GM19324 (cell line): ENCODE results near the gene SETSIP.
A peak's percentile ranks its signal among the peaks of the same experiment; 100 is the strongest.
"Not testable (repeated sequence)": the region's sequence is repeated elsewhere in the genome, so short reads cannot be mapped to it uniquely, and the experiment has no call there.

Experiments used
- ATAC-seq: cut with Tn5 transposase; IDR thresholded peaks from one replicate; pipeline ENCODE4 v1.9.1; 2021; ENCODE audit warnings: mild to moderate bottlenecking, moderate library complexity; ENCODE audit not compliant: unreplicated experiment, low FRiP score

SETSIP gene, protein sequence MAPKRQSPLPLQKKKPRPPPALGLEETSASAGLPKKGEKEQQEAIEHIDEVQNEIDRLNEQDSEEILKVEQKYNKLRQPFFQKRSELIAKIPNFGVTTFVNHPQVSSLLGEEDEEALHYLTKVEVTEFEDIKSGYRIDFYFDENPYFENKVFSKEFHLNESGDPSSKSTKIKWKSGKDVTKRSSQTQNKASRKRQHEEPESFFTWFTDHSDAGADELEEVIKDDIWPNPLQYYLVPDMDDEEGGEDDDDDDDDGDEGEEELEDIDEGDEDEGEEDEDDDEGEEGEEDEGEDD

DNA sequence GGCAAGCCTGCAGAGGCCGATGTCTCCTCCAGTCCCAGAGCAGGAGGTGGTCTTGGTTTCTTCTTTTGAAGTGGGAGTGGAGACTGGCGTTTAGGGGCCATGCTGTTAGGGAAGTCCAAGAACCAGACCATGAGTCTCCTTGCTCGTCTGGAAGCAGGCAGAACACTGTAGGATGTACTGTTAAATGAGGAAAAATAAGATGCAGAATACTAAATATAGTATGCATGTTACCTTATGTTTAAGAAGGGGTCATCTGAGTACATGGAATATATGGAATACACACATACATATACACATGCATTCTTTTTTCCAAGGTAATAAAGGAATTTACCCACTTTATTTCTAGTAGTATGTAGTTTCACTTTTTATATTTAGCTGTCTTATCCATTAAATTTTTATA lies at the start of gene SETSIP:
SETSIP (minus strand) TSS at position 101 of the 400 bp plus-strand sequence; CDS start at position 101, 0 bp downstream.
- ATAC-seq: no peak

DNA sequence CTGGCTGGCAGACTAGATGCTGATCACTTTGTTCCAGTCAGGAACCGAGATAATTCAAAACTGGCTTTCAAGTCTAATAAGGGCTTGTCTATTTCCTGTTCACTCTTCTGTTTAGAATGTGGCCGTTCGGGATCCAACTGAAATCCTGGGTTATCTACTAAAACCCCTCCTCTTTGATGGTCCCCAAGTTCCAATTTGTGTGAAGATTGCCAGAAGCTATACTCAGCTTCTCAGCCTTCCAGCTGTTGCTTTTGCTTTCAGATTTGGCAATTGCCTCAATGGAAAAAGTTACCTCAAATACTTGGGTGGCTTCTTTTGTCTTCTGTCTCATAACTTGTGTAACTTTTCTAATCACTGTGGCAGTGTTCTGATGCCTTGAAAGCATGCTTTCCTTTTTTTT lies 48.7 kb upstream of the SETSIP start:
- ATAC-seq: no peak

DNA sequence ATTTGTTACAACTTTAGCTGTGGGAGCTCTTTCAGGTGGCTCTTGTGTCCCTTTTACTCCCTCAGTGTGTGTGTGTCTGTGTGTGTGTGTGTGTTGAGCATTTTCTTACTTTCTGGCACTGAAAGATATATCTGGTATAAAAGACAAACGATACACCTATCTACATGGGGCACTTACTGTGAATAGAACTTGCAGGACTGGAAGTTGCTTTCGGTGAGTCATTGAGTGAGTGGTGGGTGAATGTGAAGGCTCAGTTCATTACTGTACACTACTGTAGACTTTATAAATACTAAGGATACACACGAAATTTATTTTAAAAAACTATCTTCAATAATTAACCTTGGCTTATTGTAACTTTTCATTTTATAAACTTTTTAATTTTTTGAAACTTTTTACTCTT lies 43.6 kb upstream of the SETSIP start:
- ATAC-seq: no peak

DNA sequence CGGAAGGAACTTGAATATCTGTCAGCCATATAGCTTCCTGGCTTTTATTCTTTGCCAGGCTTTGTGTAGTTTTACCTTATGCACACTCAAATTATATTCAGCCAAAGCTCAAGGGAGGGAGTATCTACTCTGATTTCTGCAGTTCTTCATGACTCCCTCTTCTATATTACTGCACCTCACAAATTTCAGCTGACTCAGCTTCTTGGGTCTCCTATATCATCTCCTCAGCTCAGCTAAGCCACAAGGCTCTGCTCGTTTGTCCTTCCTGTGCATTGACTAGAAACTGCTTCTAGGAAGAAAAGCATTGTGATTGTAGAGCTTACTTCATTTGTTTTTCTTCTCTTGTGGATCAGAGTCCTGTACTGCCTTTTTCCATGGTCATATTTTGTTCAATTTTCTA lies 42.3 kb upstream of the SETSIP start:
- ATAC-seq: no peak

DNA sequence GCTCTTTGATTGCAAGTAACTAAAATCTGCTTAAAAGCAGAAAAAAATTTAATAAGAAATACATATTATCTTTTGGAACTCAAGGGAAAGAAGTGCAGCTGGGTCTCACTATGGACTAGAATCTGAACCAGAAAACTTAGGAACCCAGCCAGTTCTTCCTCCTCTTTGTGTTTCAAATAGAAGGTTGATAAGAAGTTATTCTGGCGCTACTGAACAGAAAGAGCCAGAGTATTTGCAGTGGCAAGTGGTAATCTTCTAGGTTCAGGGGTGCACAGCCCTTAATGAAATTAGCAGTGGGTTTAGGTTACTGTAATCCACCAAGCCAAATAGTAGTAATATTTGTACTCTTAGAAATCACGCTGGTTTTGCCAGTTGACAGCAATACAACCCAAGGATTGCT lies 33.4 kb upstream of the SETSIP start:
- no peak for ATAC-seq

DNA sequence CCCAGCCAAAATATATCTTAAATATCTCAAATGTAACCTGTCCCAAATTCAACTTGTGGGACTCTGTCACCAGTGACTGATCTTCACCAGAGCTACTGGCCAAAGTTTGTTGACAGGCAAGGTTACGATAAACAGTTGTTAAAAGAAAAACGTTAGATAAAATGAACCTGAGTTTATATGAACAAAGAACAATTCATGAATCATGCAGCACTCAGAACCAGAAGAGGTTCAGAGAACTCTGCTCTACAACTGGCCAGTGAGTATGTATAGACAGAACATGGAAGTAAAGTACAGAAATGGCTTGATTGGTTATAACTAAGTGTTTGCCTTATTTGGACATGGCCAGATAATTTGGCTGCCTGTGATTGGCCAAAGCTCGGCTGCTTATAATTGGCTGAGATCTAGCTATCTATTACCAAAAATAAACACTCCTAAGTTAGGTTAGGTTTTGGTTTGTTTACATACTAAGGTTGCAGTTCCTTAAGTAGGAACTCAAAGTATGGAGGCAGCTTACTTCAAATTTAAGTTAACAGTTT lies 30.4 kb upstream of the SETSIP start:
- no peak for ATAC-seq

DNA sequence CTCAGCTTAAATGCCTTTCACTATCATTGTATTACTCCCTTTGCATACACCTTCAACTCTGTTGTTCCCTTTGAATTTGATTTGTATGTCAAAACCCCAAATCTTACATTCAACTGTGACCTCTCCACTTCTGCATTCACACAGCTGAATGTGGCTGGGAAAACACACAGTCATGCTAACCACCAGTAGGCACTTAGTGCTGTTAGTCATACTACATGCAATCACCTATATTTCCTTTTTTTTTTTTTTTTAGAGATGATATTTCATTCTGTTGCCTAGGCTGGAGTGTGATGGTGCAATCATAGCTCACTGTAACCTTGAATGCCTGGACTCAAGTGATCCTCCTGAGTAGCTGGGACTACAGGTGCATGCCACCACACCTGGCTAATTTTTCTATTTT lies 21.1 kb upstream of the SETSIP start:
- no peak for ATAC-seq

DNA sequence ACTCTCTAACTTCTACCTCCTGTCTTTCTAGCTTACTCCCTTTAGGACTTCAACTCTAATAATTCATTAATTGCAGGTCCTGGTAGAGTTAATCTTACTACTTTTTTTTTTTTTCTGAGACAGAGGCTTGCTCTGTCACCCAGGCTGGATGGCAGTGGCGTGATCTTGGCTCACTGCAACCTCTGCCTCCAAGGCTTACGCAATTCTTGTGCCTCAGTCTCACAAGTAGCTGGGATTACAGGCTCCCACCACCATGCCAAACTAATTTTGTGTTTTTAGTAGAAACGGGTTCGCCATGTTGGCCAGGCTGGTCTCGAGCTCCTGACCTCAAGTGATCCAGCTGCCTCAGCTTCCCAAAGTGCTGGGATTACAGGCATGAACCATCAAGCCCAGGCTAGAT lies 20.7 kb upstream of the SETSIP start:
- ATAC-seq: no peak

DNA sequence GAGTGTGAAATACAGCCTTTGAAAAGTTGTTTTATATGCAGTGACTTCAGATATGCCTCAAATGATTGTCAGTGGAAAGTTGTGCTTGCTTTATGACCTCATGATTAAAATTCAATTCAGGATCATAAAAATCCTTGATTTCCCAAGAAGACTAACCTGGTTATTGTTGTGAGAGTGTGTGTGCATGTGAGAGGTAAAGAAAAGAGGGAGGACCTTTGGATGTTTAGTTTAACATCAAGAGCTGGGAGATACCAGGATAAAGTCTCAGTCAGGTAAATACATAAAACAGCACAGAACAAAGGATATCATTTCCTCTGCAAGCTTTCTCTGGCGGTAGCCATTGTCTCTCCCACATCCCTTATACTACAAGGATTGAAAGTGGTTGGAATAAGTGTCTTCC lies 19.4 kb upstream of the SETSIP start:
- ATAC-seq: no peak

DNA sequence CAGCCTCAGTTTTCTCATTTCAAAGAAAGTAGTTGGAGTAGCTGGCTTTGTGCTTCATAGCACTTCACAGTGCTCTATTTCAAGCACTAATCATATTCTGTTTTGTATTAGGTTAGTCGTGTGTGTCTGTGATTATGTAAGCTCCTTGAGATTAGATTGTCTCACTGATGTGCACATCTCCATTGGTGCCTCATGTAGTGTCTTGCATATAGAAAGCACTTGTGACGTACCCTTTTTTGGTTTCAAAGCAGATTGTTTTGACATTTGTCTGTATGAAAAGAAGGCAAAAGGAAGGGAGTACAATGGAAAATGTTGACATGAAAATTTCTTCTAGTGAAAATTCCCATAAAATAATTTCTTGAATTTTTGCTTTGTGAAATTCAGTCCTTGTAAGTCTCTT lies 18.9 kb upstream of the SETSIP start:
- ATAC-seq: no peak

DNA sequence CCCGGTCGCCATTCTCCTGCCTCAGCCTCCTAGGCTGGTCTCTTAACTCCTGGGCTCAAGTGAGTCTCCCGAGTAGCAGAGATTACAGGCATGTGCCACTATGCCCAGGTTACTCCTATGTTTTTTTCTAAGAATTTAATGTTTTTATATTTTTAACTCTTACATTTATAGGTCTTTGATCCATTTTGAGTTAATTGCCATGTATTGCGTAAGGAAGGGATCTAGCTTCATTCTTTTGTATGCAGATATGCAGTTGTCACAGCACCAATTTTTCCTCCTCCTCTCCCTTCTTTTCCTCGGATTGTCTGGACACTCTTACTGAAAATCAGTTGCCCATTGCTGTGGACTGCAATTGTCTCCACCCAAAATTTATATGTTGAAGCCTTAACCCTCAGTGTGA lies 16.4 kb upstream of the SETSIP start:
- ATAC-seq: no peak

DNA sequence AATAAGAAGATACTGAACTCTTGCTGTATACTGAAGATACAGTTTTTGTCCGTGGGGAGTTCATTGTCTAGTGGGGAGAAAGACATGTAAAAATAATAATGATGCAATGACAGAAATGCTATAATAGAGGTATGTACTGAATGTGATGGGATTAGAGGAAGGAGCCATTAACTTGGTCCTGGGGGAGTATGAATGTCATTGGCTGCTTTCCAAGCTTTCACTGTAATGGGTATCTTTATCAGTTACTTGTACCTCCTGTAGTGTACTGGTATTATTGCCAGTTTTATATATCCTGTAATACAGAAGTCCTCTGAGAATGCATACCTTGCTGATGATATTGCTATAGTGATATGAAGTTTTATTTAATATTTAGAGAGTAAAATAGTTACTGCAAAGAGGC lies 12.3 kb upstream of the SETSIP start:
- ATAC-seq: no peak

DNA sequence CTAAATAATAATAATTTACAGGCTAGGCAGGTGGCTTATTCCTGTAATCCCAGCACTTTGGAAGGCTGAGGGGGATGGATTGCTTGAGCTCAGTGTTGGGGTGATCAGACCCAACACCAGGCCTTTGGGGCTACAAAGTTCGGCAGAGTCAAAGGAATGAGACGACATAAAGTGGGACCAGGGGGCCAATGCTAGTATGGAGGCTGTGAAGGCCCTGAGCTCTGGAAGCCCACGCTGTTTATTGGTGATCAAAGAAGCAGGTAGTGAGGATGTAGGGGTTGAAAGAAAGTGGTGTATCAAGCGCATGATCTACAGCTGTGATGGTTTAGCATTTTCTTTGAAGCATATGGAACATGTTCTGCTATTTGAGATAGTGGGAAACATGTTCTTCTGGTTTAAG lies 10.5 kb upstream of the SETSIP start:
- ATAC-seq: no peak

DNA sequence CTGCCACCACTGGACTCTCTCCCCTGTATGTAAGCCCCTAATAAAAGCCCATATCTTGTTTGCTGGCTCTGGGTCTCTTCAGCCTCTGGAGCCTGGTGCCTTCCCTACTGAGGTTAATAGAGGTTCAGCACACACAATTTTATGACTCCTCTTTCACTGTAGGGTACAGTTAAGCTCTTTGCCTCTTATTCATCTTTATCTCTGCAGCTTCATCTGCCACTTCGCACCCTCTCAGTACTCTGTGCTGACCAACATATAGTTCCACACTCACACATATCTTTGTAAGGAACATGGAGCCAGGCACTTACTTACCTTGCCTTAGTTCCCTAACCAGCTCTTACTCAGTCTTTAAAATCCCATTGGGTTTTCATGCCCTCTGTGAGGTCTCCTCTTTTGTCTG lies 9.4 kb upstream of the SETSIP start:
- ATAC-seq: no peak

DNA sequence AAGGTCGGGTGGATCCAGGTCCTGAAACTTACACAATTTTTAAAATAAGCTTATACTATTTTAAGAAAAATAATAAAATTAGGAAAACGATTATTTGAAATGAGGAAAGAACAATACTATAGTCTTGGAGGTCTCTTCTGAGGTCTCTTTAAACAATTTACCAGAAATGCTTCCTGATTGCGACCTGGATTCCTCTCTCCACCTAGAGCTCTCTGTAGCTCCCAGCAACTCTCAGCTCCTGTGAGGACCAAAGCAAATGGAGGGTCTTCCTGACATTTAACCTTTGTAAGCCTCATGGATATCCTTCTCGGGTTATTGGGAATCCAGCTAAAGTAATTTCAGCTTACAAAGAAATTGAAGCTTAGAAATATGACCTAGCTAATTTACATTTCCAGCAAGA lies 5.8 kb upstream of the SETSIP start:
- ATAC-seq: no peak

DNA sequence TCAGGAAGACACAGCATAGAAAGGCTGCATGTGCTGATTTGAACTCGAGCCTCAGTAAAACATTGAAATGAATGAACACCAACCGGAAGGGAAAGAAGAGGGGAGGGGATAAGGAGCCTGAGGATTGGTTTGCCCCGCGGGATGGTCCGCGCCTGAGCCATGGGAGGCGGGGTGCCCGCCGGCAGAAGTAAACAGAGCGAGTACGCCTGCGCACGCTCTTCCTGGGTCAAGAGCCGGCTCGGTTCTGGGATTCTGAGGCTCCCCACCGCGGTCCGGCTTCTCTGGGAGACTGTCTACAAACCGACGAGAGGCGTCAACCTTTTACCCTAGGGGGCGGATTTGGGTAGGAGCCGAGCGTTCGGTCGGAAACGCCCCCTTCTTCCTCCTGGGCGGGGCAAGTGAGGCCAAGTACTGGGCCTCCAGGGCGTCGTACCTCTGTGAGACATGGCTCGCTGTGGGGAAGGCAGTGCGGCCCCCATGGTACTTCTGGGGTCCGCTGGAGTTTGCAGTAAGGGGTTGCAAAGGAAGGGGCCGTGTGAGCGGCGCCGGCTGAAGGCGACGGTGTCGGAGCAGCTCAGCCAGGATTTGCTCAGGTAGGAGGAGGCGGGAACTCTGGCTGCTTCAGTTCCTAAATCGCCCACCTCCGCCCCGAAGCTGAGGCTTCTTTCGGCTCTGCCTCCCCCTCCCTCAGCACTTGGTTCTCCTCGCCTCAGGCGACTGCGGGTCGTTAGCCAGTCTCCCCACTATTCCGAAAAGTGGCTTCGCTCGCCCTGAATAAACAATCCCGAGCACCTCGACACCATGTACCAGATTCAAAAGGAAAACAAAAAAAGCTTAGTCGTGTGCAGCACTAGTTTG lies 5.1 kb upstream of the SETSIP start, which contains the start of gene BTBD8:
BTBD8 (plus strand) TSS at position 218 of the 858 bp plus-strand sequence; CDS start at position 445, 227 bp downstream.
- peak; percentile 99 for ATAC-seq

DNA sequence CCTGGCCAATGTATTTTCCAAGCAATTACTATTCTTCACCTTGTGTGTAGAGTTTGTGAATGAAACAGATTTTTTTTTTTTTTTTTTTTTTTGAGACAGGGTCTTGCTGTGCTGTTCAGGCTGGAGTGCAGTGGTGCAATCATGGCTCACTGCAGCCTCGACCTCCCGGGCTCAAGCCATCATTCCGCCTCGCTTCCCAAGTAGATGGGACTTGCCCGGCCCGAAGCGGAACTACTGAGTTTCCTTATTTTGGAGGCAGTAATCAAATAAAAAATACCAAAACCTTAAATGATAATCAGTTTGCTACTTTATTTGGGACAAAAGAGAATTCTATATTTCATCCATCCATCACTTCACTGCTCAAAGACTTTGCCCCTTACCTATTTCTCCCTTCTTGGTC lies 4.2 kb upstream of the SETSIP start:
- ATAC-seq: no peak

DNA sequence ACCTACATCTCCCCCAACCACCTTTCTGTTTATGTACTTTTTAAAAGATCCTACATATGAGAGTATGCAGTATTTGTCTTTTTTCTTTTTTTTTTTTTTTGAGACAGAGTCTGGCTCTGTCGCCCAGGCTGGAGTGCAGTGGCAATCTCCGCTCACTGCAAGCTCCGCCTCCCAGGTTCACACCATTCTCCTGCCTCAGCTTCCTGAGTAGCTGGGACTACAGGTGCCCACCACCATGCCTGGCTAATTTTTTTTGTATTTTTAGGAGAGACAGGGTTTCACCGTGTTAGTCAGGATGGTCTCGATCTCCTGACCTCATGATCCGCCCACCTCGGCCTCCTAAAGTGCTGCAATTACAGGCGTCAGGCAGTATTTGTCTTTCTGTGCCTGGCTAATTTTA lies 2.9 kb upstream of the SETSIP start:
- ATAC-seq: not testable (repeated sequence)

DNA sequence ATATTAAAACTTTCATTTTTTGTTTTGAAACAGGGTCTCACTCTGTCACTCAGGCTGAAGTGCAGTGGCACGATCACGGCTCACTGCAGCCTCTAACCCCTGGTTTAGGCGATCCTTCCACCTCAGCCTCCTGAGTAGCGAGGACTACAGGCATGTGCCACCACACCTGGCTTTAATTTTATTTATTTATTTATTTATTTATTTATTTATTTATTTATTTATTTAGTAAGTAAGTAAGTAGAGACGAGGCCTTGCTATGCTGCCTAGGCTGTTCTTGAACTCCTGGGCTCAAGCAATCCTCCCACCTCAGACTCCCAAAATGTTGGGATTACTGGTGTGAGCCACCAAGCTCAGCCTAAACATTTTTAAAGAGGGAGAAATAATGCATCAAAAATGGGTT lies 1.2 kb upstream of the SETSIP start:
- ATAC-seq: no peak

DNA sequence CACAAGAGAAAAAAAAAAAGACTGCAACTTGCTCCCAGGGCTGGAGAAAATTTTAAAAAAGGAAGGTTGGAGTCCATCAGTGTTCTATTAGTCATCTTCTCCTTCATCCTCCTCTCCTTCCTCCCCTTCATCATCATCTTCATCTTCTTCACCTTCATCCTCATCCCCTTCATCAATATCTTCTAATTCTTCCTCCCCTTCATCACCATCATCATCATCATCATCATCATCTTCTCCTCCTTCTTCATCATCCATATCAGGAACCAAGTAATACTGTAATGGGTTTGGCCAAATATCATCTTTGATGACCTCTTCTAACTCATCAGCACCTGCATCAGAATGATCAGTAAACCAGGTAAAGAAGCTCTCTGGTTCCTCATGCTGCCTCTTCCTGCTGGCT lies 765 bp downstream of the SETSIP start:
- ATAC-seq: not testable (repeated sequence)

DNA sequence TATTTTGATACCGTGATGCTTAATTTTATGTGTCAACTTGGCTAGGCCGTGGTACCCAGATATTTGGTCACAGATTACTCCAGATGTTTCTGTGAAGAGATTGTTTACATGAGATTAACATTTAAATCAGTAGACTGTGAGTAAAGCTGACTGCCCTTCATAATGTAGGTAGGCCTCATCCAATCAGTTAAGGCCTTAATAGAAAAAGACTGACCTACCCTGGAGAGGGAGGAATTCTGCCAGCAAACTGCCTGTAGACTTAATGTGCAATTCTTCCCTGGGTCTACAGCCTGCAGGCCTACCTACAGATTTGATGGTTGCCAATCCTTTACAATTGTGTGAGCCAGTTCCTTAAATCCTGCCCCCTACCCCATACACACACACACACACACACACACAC lies 4.3 kb downstream of the SETSIP start:
- ATAC-seq: no peak

DNA sequence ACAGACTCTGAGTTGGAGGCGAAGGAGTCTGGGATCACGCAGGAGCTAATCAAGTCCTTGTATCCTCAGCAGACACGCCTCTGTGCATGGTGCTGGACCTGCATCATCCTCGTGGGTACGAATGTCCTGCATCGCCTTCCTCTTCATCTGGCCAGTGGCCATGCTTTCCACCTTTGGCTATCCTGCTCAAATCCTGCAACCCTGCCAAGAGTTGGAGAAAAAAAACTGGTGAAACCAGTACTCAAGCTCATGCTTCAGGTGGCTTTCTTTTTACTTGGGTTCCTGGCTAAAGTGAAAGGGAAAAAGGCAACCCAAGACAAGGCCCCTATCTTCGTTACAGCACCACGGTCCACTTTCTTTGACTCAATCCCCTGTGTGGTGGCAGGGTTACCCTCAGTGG lies 8.9 kb downstream of the SETSIP start:
- ATAC-seq: no peak
